HG03432 (cell line): Measurements from ENCODE around the gene PDE6H.

Source experiments
- ATAC-seq: cut with Tn5 transposase; IDR thresholded peaks from one replicate; pipeline ENCODE4 v1.9.1; 2021; ENCODE audit warnings: mild to moderate bottlenecking, moderate library complexity; ENCODE audit not compliant: unreplicated experiment

Gene PDE6H

DNA sequence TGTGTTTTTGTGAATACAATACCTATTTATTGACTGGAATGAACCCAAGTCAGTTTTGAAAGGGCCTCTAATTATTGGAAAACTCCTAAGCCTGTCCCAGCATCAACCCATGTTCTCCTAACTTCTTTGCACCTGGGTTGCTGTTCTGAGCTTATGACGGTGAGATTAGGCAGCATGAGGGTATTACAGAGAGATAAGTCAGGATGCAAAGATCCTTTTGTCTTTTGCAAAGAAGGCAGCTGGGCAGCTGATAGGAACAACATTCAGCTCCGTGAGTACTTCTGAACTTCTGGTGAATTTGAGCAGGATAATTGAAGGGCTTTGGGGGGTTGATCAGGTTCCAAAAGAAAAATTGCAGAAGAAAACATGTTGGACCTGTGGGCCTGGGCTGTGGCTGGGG is at the start of gene PDE6H:
Gene PDE6H, plus strand, starts transcription at position 227 of the 400 bp plus-strand sequence. CDS start 4,971 bp downstream, outside the sequence.
- ATAC-seq: no peak

DNA sequence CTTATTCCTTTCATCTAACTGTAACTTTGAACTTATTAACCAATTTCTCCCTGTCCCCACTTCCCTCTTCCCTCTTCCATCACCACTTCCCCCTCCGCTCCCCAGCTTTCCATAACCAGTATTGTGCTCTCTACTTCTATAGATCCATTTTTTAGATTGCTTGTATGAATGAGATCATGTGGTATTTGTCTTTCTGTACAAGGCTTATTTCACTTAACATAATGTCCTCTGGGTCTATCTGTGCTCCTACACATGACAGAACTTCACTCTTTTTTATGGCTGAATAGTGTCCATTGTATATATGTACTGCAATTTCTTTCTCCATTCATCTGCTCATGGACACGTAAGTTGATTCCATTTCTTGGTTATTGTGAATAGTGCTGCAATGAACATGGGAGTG is 48.9 kb upstream of the PDE6H start:
- ATAC-seq: no peak

DNA sequence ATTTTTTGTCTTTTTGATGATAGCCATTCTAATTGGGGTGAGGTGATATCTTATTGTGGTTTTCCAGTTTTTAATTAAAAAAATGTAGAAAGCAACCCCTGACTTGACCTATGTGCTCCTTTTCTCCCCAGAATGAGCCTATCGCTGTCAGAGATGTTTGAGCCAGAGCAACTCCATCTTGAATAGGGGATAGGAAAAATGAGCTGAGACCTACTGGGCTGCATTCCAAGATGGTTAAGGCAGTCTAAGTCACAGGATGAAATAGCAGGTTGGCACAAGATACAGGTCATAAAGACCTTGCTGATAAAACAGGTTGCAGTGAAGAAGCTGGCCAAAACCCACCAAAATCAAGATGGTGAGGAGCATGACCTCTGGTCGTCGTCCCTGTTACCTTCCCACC is 48.3 kb upstream of the PDE6H start:
- no peak for ATAC-seq

DNA sequence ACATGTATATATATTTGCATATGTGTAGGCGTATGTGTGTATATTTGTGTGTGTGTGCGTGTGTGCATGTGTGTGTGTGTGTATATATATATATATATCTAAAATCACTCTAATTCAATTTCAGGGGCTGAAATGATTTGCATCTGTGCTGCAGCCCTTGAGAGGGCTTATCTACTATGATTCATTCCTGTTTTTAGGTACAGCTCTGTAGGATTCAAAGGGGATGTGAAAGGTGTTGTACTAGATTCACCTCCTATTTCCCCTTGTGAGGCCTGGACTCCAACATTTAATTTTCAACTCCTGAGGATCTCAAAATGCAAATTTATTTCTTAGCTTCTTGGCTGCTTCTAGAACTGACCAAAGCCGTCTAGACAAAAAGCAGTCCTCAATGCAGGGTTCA is 45.6 kb upstream of the PDE6H start:
- ATAC-seq: no peak

DNA sequence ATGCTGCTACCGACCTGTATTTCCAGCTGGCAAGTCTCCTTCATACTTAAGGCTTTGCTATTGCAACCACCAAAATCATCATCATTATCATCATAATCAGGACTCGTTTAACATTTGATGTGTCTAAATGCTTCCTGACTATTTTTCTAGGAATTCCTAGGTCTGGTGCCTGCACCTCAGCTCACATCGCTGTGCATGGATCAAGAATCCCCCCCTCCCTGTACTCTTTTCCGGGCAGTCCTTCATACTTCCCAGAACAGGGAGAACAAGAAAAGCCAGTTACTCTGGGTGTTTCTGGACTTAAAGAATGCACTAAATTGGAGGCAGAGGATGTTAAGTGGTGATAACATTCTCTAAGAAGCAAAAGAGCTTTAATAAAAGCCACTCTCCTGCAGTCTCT is 43.9 kb upstream of the PDE6H start:
- ATAC-seq: no peak

DNA sequence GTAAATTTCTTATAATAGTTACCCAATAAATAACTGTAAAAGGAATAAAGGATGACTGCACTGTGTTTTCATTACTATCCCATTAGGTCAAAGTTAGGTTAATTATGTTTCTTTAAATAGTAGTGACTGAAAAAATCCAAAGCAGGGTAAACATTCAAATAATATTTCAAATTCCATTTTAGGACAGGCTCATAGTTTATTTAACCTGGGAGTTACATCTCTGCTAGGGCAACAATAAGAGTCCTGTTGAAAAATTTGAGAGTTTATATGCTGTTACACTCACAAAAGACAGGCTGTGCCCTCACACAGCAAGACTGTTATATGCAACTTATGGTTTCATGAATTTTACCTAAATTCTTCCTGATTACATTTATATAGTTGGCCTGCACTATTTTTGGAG is 42.5 kb upstream of the PDE6H start:
- no peak for ATAC-seq

DNA sequence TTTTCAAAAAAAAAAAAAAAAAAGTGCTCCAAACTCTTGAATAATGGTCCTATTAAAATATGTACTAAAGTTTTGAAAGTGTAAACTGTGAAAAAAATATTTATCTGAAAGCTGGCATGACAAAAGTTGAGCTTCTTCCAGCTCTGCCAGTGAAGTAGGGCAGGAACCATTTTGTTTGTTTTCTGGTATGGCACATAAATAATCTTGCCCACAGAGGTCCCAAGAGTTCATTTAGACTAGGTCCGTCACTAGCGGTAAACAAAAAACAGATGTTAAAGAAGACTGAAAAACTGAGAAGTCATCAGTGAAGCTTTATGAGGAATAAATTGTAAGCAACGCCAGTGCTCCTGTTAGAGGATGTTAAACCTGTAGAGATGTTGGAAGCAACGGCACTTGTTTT is 41.5 kb upstream of the PDE6H start:
- ATAC-seq: no peak

DNA sequence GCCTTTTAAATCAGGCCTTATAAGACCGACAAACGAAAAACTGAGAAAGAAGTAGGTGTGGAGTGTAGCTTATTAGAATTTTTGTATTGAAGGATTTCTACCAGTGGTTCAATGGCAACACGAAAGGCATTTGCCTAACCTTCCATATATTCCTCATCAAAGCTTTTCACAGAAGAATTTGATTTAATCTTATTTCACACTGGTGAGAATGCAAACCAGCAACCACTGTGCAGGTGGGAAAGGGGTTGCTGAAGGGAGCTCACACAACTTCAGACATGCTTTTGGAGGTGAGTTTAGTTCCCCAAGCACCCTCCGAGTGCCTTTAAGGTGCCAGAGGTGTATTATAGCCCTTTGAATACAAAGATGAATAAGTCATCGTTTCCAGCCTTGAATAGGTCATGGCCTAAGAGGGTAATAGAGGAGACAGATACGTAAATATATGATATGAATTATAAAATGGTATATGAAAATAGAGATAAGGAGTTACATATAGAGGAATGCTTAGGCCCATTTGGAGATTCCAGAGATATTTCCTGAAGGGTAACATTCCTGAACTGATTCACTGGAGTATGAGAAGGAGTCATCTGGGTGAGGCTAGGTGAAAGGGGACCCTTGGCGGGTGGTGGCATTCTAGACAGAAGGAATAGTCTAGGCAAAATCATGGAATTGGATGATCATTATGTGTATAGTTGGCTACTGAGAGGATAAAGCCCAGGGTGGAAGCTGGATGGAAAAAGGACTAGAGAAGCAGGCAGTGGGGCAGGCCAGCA is 40.9 kb upstream of the PDE6H start:
- ATAC-seq: no peak

DNA sequence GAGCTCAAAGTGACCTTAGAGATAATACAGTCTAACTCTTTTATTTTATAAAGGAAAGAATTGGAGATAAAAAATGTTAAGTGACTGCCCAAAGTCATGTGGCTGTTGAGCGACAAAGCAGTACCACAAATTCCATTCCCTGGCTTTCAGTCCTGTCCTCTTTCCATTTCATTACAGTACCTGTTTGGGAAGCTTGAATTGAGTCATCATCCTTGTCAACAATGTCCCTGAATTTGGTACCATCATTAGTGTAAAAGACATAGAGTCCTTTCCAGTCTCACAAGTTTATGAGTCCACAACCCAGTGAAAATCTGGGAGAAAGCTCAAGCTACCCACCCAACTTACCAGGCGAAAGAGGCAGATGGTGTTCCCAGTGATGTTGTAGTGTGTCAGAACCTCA is 38.3 kb upstream of the PDE6H start:
- no peak for ATAC-seq

DNA sequence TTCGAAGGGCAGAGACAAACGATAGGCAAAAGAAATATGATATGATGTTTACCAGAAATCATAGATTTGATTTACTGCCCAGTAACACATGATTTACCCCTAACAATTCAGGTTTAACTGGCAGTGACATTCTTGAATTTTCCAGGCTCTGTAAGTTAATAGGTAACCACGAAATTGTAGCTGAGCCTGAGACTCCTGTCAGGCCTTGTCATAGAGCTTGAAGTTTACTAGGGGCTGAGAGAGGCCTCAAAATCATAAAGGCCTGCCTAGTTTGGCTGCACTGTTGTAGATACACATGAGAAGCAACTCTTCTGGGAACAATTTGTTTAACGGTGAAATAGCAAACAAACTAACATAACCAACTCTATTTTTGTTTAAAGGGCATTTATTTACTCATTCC is 37.8 kb upstream of the PDE6H start:
- no peak for ATAC-seq

DNA sequence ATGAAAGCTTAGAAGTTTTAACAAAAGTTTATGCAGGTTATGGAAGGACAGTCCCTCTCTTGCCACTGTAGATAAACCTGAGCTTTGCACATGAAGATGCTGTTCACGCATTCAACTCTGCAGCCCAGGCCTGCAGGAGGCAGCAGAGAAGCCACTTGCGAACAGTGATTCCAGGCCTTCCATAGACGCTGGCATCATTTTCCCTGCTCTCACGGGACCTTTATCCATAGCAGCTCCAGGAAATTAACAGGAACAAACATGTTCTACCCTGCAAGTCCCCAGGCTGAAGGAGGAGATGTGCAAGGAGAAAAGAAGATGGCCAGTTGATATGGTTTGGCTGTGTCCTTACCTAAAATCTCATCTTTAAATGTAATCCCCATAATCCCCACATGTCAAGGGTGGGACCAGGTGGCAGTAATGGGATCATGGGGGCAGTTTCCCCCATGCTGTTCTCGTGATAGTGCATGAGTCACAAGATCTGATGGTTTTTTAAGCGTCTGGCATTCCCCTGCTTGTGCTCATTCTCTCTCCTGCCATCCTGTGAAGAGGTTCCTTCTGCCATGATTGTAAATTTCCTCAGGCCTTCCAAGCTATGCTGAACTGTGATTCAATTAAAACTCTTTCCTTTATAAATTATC is 36.5 kb upstream of the PDE6H start:
- ATAC-seq: no peak

DNA sequence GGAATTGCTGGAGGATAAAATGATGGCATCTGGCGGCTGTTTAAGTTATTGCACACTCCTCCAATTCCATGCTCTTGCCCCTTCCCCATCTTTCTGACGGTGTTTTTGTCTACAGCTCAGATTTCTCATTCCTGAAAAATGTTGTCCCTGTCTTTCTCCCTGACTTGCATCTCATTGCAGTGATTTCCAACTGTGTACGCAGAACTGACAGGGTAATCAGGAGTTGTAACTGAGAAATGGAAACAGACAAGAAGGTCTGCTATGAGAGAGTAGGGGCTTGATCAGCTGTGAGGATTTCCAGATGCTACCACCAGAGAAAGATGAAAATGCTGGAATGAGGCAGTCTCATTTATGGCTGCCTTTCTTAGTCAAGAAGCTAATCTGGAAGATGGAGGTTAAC is 35.8 kb upstream of the PDE6H start:
- ATAC-seq: no peak

DNA sequence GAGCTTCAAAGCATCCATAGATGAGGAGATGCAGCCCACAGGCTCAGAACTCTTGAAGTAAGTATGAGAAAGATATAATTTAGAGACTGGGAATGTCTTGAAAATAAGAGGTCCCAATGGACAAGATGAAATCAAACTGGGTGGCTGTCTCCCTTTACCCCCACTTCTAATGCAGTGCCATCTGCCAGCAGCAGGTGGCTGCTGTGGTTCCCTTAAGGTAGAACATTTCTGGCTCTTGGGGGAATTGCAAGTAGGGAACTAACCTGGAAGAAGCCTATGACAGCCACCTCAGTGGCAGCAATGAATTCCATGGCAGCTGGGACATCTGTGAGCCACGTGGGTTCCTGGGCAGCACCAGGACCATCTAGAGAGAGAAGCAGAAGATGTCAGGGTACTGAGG is 35.2 kb upstream of the PDE6H start:
- ATAC-seq: peak; percentile 42

DNA sequence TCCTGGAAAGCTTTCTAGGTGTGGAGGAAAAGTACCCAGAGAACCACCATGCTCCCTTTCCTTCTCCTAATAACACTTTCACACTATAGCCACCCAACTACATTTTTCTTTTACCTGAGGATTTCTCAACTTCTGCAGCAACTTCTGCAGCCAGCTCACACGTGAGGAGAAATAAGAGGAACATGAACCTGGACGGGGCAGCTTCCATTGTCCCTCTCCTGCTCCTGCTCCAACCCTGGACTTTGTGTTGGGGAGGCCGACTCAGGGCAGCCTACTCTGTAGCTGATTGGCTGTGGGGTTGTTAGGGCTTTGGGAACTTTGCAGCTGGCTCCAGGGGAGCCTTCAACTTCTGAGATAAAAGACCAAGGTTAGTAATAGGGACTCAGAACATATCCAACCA is 34.5 kb upstream of the PDE6H start, which contains the start of gene ERP27:
Gene ERP27, minus strand, starts transcription at position 237 of the 400 bp plus-strand sequence. Its CDS starts 29 bp downstream, at position 208.
- ATAC-seq: no peak

DNA sequence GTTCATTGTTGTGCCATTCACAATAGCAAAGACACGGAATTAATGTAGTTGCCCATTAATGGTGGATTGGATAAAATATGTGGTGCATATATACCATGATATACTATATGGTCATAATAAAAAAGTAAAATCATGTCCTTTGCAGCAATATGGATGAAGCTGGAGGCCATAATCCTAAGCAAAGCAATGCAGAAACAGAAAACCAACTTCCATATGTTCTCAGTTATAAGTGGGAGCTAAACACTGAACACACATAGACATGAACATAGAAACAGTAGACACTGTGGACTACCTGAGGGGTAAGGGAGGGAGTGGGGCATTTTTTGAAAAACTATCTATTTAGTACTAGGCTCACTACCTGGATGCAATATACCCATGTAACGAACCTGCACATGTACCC is 31.5 kb upstream of the PDE6H start:
- ATAC-seq: no peak

DNA sequence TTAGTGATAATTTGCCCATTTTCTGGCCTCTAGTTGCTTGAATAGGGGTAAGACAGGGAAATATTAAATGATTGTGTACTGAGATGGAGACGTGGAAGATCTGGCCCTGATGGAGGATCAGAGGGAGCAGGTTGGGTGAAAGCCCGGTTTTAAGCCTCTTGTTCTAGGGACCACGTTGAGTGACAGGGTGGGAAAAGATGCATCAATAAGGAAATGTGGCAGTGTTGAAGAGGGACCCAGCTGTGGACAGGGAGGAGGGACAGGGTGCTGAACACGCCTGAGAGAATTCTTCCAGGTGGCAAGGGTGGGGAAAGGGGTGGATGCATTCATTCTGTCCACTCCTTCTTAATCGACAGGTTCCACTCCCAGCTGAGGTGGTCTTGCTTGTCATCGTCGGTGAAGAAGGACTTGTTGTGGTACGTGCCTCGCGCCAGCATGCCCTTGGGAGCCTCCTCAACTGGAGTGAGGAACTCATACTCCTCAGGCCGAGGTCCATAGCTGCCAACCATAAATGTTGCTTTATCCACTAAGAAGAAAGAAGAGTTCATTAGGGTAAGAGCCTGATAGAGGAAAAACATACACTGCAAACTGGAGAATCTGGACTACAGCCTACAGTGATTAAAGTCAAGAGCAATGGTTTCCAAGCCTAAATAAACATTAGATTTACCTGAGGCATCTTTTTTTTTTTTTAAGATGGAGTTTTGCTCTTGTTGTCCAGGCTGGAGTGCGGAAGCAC is 30.5 kb upstream of the PDE6H start:
- no peak for ATAC-seq

DNA sequence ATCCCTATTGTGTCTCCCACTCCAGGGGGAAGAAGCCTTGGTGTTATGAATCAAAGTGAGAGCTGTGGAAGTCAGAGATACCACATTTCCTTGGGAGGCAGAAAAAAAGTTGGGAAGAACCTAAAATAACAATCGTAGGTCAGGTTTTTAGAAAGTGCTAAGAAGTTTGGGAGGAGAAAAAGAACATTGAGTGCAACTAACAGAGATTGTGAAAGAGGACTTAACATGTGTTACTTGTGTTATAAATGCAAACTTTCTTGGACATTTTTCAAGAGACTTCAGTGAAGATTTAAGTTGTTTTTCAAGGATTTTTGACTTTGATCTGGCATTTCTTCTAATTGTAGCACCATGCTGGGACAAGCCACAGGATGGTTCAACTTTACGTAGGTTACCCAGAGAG is 26.7 kb upstream of the PDE6H start:
- ATAC-seq: no peak

DNA sequence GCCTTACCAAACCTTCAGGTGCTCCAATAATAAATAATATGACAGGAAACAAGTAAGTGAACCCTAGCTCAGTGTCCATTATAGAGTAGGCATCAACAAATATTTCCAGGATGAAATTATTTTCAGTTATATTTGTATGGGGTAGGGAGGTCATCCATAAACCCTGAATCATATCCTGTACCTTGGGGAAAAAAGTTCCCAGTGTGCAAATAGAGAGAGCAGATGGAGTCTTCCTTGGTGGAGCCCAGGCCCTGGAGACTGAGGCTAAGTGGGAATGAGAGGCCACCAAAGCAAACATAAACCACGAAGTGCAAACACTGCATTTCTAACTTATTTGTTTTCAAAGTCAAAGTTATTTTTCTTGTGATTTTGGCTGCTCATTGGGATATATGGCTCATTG is 26.0 kb upstream of the PDE6H start:
- ATAC-seq: no peak

DNA sequence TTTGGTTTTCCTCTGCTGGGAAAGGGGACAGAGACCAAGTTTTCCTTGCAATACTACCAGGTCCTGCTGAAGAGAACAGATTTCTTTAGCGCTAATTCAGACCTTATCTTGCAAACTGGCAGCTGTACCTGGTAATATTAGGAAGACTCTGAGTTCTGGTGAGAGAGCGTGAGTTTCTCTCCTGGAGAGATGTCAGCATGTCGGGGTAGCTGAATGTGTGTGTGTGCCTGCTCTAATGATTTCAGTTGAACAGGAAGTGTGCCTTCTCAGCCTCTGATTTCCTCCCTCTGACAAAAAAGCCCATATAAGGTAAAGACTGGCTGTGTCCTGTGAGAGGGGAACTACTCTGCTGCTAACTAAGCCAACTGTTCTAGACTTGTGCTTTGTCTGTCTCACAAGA is 24.2 kb upstream of the PDE6H start:
- peak; percentile 90 for ATAC-seq

DNA sequence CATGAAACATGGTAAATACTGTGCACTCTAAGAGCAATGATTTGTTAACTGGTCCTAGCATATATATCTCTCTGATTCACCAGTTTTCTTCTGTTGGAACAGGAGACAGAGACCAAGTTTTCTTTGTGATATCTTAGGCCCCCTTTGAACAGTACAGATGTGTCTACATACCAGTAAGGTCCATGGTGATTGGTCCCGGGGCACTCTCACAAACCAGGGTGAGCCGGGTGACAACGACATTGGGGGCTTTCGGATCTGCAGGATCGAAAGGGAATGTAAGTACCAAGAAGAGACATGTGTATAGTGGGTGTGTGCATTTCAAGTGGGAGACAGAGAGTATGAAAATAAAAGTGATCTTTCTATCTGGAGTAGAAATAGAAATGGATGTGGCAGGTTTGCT is 23.2 kb upstream of the PDE6H start:
- no peak for ATAC-seq

DNA sequence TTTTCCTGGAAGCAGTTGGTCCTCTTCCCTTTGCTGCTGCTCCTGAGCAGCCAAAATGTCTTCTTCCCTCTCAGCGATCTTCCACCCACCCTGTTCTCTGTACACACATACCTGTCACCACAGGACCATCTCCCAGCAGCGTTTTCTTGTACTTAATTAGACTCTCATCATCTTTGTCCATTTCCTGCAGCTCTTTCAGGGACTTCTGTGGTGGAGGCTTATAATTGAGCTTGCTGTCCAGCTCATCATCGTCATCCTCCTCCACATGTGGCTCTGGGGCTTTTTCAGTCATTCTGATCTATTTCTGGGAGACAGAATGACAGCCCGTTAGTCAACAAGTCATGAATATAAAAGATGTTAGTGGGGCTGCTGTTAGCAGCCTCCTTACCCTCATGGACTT is 22.4 kb upstream of the PDE6H start:
- ATAC-seq: no peak
